Mucosa of descending colon (tissue), 3 donors: ENCODE data around the gene AGBL2. TPM values are rescaled to one million over a fixed set of nuclear protein-coding genes. Genes with fewer than 3 reads are reported as not detected.
"Not testable (repeated sequence)": the region's sequence is repeated elsewhere in the genome, so short reads cannot be mapped to it uniquely, and the experiment has no call there.

ENCODE experiments used
- ATAC-seq: fragments of 200-7000 bp; cut with Tn5 transposase; one replicate; pipeline ENCODE4 v1.9.1; 2020; ENCODE audit warnings: mild to moderate bottlenecking, moderate library complexity
- DNase-seq, 3 donors: peaks; one replicate each; pipeline ENCODE4 v3.0.0-alpha.2; 2020
- H3K36me3 ChIP-seq: fragments of 200-600 bp; one replicate; pipeline ENCODE4 v1.8.0; 2021; ENCODE audit warnings: low read depth, mild to moderate bottlenecking
- H3K4me1 ChIP-seq: fragments of 200-600 bp; one replicate; pipeline ENCODE4 v1.8.0; 2021; ENCODE audit warnings: low read depth, mild to moderate bottlenecking
- H3K4me3 ChIP-seq: fragments of 200-600 bp; one replicate; pipeline ENCODE4 v1.8.0; 2021; ENCODE audit warnings: mild to moderate bottlenecking
- H3K9me3 ChIP-seq: fragments of 200-600 bp; one replicate; pipeline ENCODE4 v1.8.0; 2021; ENCODE audit warnings: mild to moderate bottlenecking
- CTCF ChIP-seq: fragments of 200-600 bp; IDR thresholded peaks from one replicate; pipeline ENCODE4 v1.8.0; 2022; ENCODE audit warnings: antibody characterized with exemption, mild to moderate bottlenecking
- intact Hi-C, 2 donors: fragments of 100-400 bp; cut with DNase I in 1 of 2; cut with micrococcal nuclease in 1 of 2; formaldehyde crosslinking; loops; one replicate each; pipeline versions ENCODE4 v1.11.0 to v1.11.1; 2022; cut with DNase I, micrococcal nuclease
- total RNA-seq, 3 donors: library from RNA; stranded (reverse); fragmentation: NEBNext Ultra II Directional in 2 of 3; extraction: Animal tissue kit (Norgen Biotek cat#: 25700) in 2 of 3; gene quantifications; one replicate each; pipeline versions ENCODE4 v1.2.1 to v1.2.4, GENCODE V29; 2021 to 2023
- donor health status: DM: no; HTN: no; CAD: no; lungs with moderate emphysema.
- donor health status: DM: no; HTN: no; CAD: no.
- donor health status: DM: no; HTN: yes; CAD: no.

Gene AGBL2
- total RNA-seq, 3 donors from 2014 or later: 1.6 to 7.4 (median 3.1) TPM

DNA sequence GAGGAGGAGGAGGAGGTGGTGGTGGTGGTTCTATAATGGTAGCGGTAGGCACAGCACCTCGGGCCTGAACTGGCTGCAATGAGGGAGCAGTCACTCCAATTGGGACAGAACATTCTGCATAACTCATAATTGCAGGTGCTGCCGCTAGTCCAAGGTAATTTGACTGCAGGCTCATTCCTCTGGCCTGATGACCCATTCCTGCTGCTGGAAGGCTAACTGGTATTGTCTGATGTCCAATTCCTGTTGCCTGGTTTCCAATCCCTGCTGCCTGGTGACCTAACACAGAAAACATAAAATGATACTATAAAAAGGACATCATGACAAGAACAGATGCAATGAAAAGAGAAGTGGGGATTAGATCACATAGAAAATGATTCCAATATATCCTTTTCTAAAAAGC is 7.9 kb upstream of the AGBL2 start:
- DNase-seq (no peak), ATAC-seq (no peak)
- intact Hi-C loops: no loop called here
- no peak overlapping the region for H3K4me3 ChIP-seq
- no peaks in the 10 kb centered on the region for H3K36me3 ChIP-seq
- H3K4me1 ChIP-seq: peaks cover 11% of the 10 kb centered on the region
- H3K9me3 ChIP-seq: no peaks in the 10 kb centered on the region
- no peak for TF ChIP-seq CTCF

DNA sequence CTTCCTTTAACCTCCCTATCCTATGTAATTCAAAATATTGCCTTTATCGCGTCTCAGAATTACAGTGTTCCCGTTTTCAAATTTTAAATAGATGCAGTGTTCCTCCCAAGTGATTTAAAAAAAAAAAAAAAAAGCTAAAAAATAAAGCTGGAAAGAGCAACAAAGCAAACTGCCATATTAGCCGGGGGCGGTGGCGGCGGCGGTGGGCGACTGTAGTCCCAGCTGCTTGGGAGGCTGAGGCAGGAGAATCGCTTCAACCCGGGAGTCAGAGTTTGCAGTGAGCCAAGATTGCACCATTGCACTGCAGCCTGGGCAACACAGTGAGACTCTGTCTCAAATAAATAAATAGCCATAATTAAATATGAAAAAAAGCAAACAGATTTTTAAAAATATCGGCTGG is 5.5 kb upstream of the AGBL2 start:
- ATAC-seq (no peak), DNase-seq (no peak)
- Histone ChIP-seq H3K9me3 (no peaks in the 10 kb centered on the region), H3K36me3 (peaks cover 6% of the 10 kb centered on the region), H3K4me1 (peaks cover 11% of the 10 kb centered on the region), H3K4me3 (no peak overlapping the region)
- intact Hi-C loops: no loop called here
- TF ChIP-seq CTCF: no peak

GRCh38 chr11:47716692-47717091 is 1.5 kb upstream of the AGBL2 start:
- intact Hi-C loops: no loop called here
- no peak for TF ChIP-seq CTCF
- H3K4me1 ChIP-seq: no peaks in the 10 kb centered on the region
- no peak for ATAC-seq
- no peaks in the 10 kb centered on the region for H3K9me3 ChIP-seq
- no peak for DNase-seq
- peaks cover 6% of the 10 kb centered on the region for H3K36me3 ChIP-seq
- H3K4me3 ChIP-seq: no peak overlapping the region

DNA sequence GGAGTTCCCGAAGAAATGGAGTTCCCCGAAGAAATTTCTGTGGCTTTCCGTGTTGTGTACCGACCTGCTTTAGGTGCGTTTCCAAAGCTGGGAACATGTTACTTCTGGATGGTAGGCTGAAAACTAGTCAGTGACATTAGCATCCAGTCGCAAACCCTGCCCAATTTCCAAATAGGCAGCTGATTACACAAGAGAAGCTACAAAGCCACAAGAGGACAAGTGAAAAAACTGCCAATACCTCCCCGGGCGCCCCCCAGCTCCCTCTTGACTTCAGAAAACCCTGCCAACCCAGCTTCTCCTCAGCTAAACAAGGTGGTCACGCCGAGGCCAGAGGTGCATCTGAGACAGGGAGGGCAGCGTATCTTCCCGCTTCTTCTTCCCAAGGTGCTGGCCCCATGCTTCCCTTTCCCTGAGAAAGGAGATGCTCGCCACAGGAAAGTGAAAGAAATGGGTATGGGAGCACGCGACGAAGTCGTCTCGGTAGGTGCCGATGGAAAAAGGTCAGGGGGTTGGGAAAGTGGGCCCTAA is 551 bp downstream of the AGBL2 start:
- no peaks in the 10 kb centered on the region for H3K4me1 ChIP-seq
- peaks cover 6% of the 10 kb centered on the region for H3K36me3 ChIP-seq
- H3K4me3 ChIP-seq: peak overlapping the region; percentile 77
- intact Hi-C loops: no loop called here
- ATAC-seq (peak; percentile 72), DNase-seq (peak in 2 of 3 donors; percentile 25 to 38)
- no peak for TF ChIP-seq CTCF
- H3K9me3 ChIP-seq: no peaks in the 10 kb centered on the region

GRCh38 chr11:47711816-47712215 is 3.4 kb downstream of the AGBL2 start:
- Histone ChIP-seq H3K9me3 (no peaks in the 10 kb centered on the region), H3K4me1 (no peaks in the 10 kb centered on the region), H3K36me3 (peaks cover under 1% of the 10 kb centered on the region), H3K4me3 (no peak overlapping the region)
- ATAC-seq (no peak), DNase-seq (no peak)
- TF ChIP-seq CTCF: no peak
- intact Hi-C loops: no loop called here

- no peaks in the 10 kb centered on the region for H3K4me1 ChIP-seq
- no peak overlapping the region for H3K4me3 ChIP-seq
- no peak for DNase-seq
- ATAC-seq: peak; percentile 24
- intact Hi-C loops: no loop called here
- TF ChIP-seq CTCF: no peak
- no peaks in the 10 kb centered on the region for H3K9me3 ChIP-seq
- H3K36me3 ChIP-seq: no peaks in the 10 kb centered on the region
Measured at GRCh38 chr11:47711225-47711624, 3.9 kb downstream of the AGBL2 start.

- ATAC-seq, H3K36me3 ChIP-seq, DNase-seq, H3K4me1 ChIP-seq, H3K9me3 ChIP-seq, intact Hi-C loops, H3K4me3 ChIP-seq: not testable (repeated sequence)
Measured at GRCh38 chr11:47707275-47707786, 7.8 kb downstream of the AGBL2 start.
